ENCODE results near the gene CCDC27. TPM values are rescaled to one million over a fixed set of nuclear protein-coding genes. Genes with fewer than 3 reads are reported as not detected.
A peak's percentile ranks its signal among the peaks of the same experiment; 100 is the strongest.
"Not testable (repeated sequence)": the region's sequence is repeated elsewhere in the genome, so short reads cannot be mapped to it uniquely, and the experiment has no call there.

The CCDC27 gene
- total RNA-seq, 1 donor from 2014 or later = not detected

- no peaks in the 10 kb centered on the region for H3K27me3 Mint-ChIP-seq
- H3K4me1 Mint-ChIP-seq = peaks cover 20% of the 10 kb centered on the region
- no peaks in the 10 kb centered on the region for H3K9me3 Mint-ChIP-seq
- DNase-seq = no peak
- H3K36me3 Mint-ChIP-seq (ENCODE audit: low read depth) = peaks cover 7% of the 10 kb centered on the region
- peak overlapping the region; percentile 72 for H3K27ac Mint-ChIP-seq
- intact Hi-C loops (cut with micrococcal nuclease) = no loop called here
- peak overlapping the region; percentile 81 for H3K4me3 Mint-ChIP-seq
Observed at GRCh38 chr1:3746389-3746829, 5.8 kb upstream of the CCDC27 start.

- intact Hi-C loops (cut with micrococcal nuclease) = loop anchor here (1.0 kb wide), 1 partner anchor 49 kb away; the partner anchor contains the start of gene LRRC47
- Mint-ChIP-seq H3K27ac (peak overlapping the region; percentile 41), H3K9me3 (no peaks in the 10 kb centered on the region), H3K36me3 (ENCODE audit: low read depth) (peaks cover 4% of the 10 kb centered on the region), H3K4me3 (peak overlapping the region; percentile 81), H3K4me1 (peaks cover 18% of the 10 kb centered on the region), H3K27me3 (no peaks in the 10 kb centered on the region)
- DNase-seq = peak; percentile 97
Observed at GRCh38 chr1:3746830-3747521, 5.3 kb upstream of the CCDC27 start.

DNA sequence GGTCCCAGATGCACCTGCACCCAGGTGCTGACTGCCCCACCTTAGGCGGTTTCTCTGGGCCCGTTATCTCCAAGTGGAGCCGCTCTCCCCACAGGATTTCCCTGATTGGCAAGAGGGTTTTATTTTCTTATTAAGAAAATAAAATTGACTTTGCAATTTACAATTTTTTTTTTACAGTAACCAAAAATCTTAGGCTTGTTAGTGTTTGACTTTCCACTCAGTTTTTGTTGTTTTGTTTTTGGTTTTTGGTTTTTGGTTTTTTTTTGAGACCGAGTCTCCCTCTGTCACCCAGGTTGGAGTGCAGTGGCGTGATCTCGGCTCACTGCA lies 4.8 kb upstream of the CCDC27 start:
- H3K9me3 Mint-ChIP-seq = no peaks in the 10 kb centered on the region
- no peak for DNase-seq
- H3K4me3 Mint-ChIP-seq = peak overlapping the region; percentile 81
- H3K4me1 Mint-ChIP-seq = peaks cover 18% of the 10 kb centered on the region
- peaks cover 4% of the 10 kb centered on the region for H3K36me3 Mint-ChIP-seq (ENCODE audit: low read depth)
- intact Hi-C loops (cut with micrococcal nuclease) = loop anchor here (1.0 kb wide), 1 partner anchor 49 kb away; the partner anchor contains the start of gene LRRC47
- no peak overlapping the region for H3K27ac Mint-ChIP-seq
- H3K27me3 Mint-ChIP-seq = no peaks in the 10 kb centered on the region

DNA sequence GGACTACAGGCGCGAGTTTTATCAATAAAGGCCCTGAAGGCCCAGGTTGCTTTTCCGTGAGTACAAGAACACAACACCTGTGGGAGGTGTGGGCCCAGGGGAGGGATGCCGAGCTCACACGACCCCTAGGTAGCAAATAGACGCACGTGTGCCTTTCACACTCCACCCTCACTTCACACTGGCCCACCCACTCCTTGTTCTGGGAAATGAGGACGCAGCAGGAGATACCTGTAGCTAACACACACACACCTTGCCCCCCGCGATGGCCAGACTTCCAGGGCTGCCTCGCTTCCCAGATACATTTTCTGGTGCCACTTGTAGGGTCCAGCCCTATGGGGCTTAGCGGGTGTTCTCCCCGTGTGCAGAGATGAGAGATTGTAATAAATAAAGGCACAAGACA lies 4.3 kb upstream of the CCDC27 start:
- Mint-ChIP-seq H3K27me3 (no peaks in the 10 kb centered on the region), H3K4me3 (peak overlapping the region; percentile 81), H3K36me3 (ENCODE audit: low read depth) (peaks cover 4% of the 10 kb centered on the region), H3K9me3 (no peaks in the 10 kb centered on the region), H3K27ac (no peak overlapping the region), H3K4me1 (peaks cover 18% of the 10 kb centered on the region)
- intact Hi-C loops (cut with micrococcal nuclease) = loop anchor here (1.0 kb wide), 1 partner anchor 48 kb away; the partner anchor contains the start of gene LRRC47
- DNase-seq = no peak

DNA sequence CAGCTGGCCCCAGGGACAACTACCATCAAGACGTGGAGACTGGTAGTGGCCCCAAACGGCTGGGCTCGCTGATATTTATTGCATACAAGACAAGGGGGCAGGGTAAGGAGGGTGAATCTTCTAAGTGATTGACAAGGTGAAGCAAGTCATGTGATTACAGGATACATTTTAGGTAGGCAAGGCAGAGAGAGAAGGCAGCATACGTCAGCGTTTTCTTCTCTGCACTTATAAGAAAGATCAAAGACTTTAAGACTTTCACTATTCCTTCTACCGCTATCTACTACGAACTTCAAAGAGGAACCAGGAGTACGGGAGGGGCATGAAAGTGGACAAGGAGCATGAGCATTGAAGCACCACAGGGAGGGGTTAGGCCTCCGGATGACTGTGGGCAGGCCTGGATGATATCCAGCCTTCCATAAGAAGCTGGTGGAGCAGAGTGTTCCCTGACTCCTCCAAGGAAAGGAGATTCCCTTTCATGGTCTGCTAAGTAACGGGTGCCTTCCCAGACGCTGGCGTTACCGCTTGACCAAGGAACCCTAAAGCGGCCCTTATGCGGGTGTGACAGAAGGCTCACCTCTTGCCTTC lies 3.8 kb upstream of the CCDC27 start:
- peaks cover 18% of the 10 kb centered on the region for H3K4me1 Mint-ChIP-seq
- H3K9me3 Mint-ChIP-seq; H3K36me3 Mint-ChIP-seq (ENCODE audit: low read depth); intact Hi-C loops (cut with micrococcal nuclease); H3K27me3 Mint-ChIP-seq; H3K27ac Mint-ChIP-seq; DNase-seq: not testable (repeated sequence)
- H3K4me3 Mint-ChIP-seq = peak overlapping the region; percentile 81

DNA sequence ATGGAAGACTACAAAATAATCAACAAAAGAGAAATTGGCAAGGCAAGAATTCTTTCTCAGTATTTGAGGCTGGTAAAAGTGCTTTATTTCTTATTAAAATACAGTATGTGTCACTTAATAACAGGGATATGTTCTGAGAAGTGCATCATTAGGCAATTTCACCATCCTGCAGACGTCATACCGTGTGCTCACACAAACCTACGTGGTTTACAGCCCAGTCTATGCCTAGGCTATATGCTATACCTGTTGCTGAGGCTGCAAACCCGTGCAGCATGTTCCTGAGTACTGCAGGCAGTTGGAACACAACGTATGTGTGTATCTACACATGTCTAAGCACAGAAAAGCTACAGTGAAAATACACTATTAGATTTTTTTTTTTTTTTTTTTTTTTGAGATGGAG lies 2.7 kb upstream of the CCDC27 start:
- intact Hi-C loops (cut with micrococcal nuclease) = no loop called here
- no peaks in the 10 kb centered on the region for H3K9me3 Mint-ChIP-seq

GRCh38 chr1:3750741-3751140 lies 1.5 kb upstream of the CCDC27 start:
- Mint-ChIP-seq H3K36me3 (ENCODE audit: low read depth) (no peaks in the 10 kb centered on the region), H3K9me3 (no peaks in the 10 kb centered on the region), H3K27me3 (no peaks in the 10 kb centered on the region), H3K27ac (no peak overlapping the region), H3K4me3 (no peak overlapping the region), H3K4me1 (peaks cover 12% of the 10 kb centered on the region)
- intact Hi-C loops (cut with micrococcal nuclease) = no loop called here
- DNase-seq = no peak

More for the DNA sequence above, 2.7 kb upstream of the CCDC27 start:
- Mint-ChIP-seq H3K27me3 (no peaks in the 10 kb centered on the region), H3K36me3 (ENCODE audit: low read depth) (no peaks in the 10 kb centered on the region), H3K27ac (no peak overlapping the region), H3K4me3 (no peak overlapping the region), H3K4me1 (peaks cover 18% of the 10 kb centered on the region)
- no peak for DNase-seq

GRCh38 chr1:3753656-3754454 lies 1.6 kb downstream of the CCDC27 start:
- intact Hi-C loops (cut with micrococcal nuclease) = no loop called here
- no peak for DNase-seq
- Mint-ChIP-seq H3K36me3 (ENCODE audit: low read depth) (no peaks in the 10 kb centered on the region), H3K27me3 (no peaks in the 10 kb centered on the region), H3K27ac (no peak overlapping the region), H3K9me3 (no peaks in the 10 kb centered on the region), H3K4me3 (no peak overlapping the region), H3K4me1 (no peaks in the 10 kb centered on the region)

DNA sequence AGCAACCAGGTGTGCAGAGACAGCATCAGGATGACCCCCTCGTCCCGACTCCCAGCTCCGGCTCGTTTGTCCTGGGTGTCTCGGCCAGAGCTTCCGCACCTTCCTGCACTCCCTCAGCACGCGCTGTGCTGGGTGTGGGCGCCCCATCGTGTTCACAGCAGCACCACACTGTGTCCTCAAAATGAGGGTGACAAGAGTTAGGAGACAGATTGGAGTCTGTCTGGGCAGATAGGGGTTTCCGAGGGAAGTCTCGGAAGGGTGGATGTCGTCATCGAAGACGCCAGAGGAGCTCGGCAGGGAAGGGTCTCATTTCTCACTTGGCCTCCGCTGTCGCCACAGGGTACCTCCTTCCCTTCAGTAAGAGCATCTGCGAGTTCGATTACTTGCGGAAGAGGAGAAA lies 4.1 kb downstream of the CCDC27 start:
- no peak overlapping the region for H3K4me3 Mint-ChIP-seq
- H3K27me3 Mint-ChIP-seq = peaks cover 3% of the 10 kb centered on the region
- H3K4me1 Mint-ChIP-seq = no peaks in the 10 kb centered on the region
- no peaks in the 10 kb centered on the region for H3K9me3 Mint-ChIP-seq
- no peak for DNase-seq
- no peak overlapping the region for H3K27ac Mint-ChIP-seq
- intact Hi-C loops (cut with micrococcal nuclease) = no loop called here
- H3K36me3 Mint-ChIP-seq (ENCODE audit: low read depth) = no peaks in the 10 kb centered on the region

DNA sequence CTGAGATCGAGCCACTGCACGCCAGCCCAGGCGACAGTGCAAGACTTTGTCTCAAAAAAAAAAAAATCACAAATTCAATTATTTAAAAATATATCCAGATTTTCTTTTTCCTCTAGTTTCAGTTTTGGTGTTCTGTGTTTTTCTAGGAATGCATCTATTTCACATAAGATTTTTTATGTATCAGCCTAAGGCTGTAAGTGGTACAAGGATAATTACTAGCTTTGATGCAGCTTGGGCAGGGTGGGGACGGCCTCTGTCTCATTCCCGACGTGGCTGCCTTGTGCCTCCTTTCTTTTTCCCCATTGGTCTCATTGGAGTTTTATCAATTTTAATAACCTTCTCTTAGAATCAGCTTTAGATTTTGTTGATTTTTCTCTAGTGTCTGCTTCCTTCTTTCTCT lies 6.9 kb downstream of the CCDC27 start:
- peaks cover 3% of the 10 kb centered on the region for H3K27me3 Mint-ChIP-seq
- H3K27ac Mint-ChIP-seq = no peak overlapping the region
- H3K4me3 Mint-ChIP-seq = no peak overlapping the region
- no peak for DNase-seq
- intact Hi-C loops (cut with micrococcal nuclease) = no loop called here
- H3K4me1 Mint-ChIP-seq = no peaks in the 10 kb centered on the region
- no peaks in the 10 kb centered on the region for H3K36me3 Mint-ChIP-seq (ENCODE audit: low read depth)
- no peaks in the 10 kb centered on the region for H3K9me3 Mint-ChIP-seq

- DNase-seq = no peak
- Mint-ChIP-seq H3K36me3 (ENCODE audit: low read depth) (no peaks in the 10 kb centered on the region), H3K4me1 (no peaks in the 10 kb centered on the region), H3K27ac (no peak overlapping the region), H3K27me3 (peaks cover 3% of the 10 kb centered on the region), H3K4me3 (no peak overlapping the region), H3K9me3 (no peaks in the 10 kb centered on the region)
- intact Hi-C loops (cut with micrococcal nuclease) = no loop called here
Observed at GRCh38 chr1:3759796-3760195, 7.5 kb downstream of the CCDC27 start.

DNA sequence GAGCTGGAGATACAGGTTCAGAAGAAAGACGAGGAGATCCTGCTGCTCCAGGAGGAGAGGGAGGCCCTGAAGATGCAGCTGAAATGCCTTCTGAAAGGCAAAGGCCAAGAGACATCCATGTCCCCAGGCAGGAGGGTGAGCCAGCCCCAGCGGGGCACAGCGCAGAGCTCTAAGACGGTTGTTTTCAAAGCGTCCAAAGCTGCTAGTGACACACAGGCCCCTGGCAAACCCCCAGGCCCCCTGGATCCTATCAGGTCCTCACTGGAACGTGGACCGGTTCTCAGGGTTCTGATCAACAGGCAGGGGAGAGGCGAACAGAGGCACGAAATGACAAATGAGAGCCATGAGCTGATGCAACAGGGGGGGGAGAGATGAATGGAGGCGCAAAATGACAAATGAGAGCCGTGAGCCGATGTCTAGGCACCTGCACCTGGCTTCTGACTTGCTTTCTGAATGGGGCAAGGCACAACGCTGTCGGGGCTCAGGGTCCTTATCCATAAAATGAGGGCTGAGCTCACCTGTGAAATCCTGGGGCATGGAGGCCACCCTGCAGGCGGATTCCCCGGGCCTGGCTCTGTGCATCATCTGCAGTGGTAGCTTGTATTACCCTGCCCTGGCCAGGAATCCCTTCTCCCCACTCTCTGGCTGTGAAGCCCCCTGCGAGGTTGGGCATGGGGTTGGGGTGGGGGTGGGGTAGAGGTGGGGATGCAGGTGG lies 9.2 kb downstream of the CCDC27 start:
- no peak overlapping the region for H3K27ac Mint-ChIP-seq
- intact Hi-C loops (cut with micrococcal nuclease) = no loop called here
- H3K27me3 Mint-ChIP-seq = peaks cover 8% of the 10 kb centered on the region
- H3K36me3 Mint-ChIP-seq (ENCODE audit: low read depth) = no peaks in the 10 kb centered on the region
- H3K4me1 Mint-ChIP-seq = no peaks in the 10 kb centered on the region
- no peaks in the 10 kb centered on the region for H3K9me3 Mint-ChIP-seq
- no peak overlapping the region for H3K4me3 Mint-ChIP-seq
- no peak for DNase-seq

GRCh38 chr1:3762151-3762872 lies 10.1 kb downstream of the CCDC27 start:
- H3K4me1 Mint-ChIP-seq = no peaks in the 10 kb centered on the region
- intact Hi-C loops (cut with micrococcal nuclease) = no loop called here
- peaks cover 8% of the 10 kb centered on the region for H3K27me3 Mint-ChIP-seq
- no peak for DNase-seq
- H3K36me3 Mint-ChIP-seq (ENCODE audit: low read depth) = no peaks in the 10 kb centered on the region
- no peaks in the 10 kb centered on the region for H3K9me3 Mint-ChIP-seq
- H3K27ac Mint-ChIP-seq = no peak overlapping the region
- H3K4me3 Mint-ChIP-seq = no peak overlapping the region
